Measurements from ENCODE around the gene ATG10. TPM values are rescaled to one million over a fixed set of nuclear protein-coding genes. Genes with fewer than 3 reads are reported as not detected.
A peak's percentile ranks its signal among the peaks of the same experiment; 100 is the strongest.

The ATG10 gene
- total RNA-seq, 1 experiment from 2014 or later = 12.2 TPM

- no peak for TF ChIP-seq ZBTB43 (CRISPR knock-in tag; IDR thresholded peaks at IDR 0.05)
- TF ChIP-seq, protein P1, sequence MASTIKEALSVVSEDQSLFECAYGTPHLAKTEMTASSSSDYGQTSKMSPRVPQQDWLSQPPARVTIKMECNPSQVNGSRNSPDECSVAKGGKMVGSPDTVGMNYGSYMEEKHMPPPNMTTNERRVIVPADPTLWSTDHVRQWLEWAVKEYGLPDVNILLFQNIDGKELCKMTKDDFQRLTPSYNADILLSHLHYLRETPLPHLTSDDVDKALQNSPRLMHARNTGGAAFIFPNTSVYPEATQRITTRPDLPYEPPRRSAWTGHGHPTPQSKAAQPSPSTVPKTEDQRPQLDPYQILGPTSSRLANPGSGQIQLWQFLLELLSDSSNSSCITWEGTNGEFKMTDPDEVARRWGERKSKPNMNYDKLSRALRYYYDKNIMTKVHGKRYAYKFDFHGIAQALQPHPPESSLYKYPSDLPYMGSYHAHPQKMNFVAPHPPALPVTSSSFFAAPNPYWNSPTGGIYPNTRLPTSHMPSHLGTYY (CRISPR knock-in tag; IDR thresholded peaks at IDR 0.05) = peak; percentile 81; the same call in 1 of the 2 replicates
- TF ChIP-seq NR2C2 (CRISPR knock-in tag; IDR thresholded peaks at IDR 0.05) = no peak
- no peak for TF ChIP-seq CREB1 (CRISPR knock-in tag; IDR thresholded peaks at IDR 0.05)
- TF ChIP-seq, protein P2, sequence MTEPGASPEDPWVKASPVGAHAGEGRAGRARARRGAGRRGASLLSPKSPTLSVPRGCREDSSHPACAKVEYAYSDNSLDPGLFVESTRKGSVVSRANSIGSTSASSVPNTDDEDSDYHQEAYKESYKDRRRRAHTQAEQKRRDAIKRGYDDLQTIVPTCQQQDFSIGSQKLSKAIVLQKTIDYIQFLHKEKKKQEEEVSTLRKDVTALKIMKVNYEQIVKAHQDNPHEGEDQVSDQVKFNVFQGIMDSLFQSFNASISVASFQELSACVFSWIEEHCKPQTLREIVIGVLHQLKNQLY (CRISPR knock-in tag; IDR thresholded peaks at IDR 0.05) = no peak
- no peak for TF ChIP-seq SMAD3 (CRISPR knock-in tag; IDR thresholded peaks at IDR 0.05; ENCODE audit: borderline replicate concordance)
- TF ChIP-seq JUN (CRISPR knock-in tag; IDR thresholded peaks at IDR 0.05) = no peak
- no peak for TF ChIP-seq GRHL2 (CRISPR knock-in tag; IDR thresholded peaks at IDR 0.05; ENCODE audit: insufficient replicate concordance, severe bottlenecking)
- TF ChIP-seq, protein P3, sequence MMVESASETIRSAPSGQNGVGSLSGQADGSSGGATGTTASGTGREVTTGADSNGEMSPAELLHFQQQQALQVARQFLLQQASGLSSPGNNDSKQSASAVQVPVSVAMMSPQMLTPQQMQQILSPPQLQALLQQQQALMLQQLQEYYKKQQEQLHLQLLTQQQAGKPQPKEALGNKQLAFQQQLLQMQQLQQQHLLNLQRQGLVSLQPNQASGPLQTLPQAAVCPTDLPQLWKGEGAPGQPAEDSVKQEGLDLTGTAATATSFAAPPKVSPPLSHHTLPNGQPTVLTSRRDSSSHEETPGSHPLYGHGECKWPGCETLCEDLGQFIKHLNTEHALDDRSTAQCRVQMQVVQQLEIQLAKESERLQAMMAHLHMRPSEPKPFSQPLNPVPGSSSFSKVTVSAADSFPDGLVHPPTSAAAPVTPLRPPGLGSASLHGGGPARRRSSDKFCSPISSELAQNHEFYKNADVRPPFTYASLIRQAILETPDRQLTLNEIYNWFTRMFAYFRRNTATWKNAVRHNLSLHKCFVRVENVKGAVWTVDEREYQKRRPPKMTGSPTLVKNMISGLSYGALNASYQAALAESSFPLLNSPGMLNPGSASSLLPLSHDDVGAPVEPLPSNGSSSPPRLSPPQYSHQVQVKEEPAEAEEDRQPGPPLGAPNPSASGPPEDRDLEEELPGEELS (CRISPR knock-in tag; IDR thresholded peaks at IDR 0.05) = no peak
- TF ChIP-seq FOXK1 (CRISPR knock-in tag; IDR thresholded peaks at IDR 0.05) = no peak
- no peak for TF ChIP-seq E2F5 (CRISPR knock-in tag; IDR thresholded peaks at IDR 0.05)
- peak; percentile 90; the same call in 1 of the 2 replicates for TF ChIP-seq ZNF671 (CRISPR knock-in tag; IDR thresholded peaks at IDR 0.05)
- peak; percentile 87; the same call in 1 of the 2 replicates for TF ChIP-seq ZNF416 (CRISPR knock-in tag; IDR thresholded peaks at IDR 0.05)
- no peak for TF ChIP-seq KAT7 (CRISPR knock-in tag; IDR thresholded peaks at IDR 0.05; ENCODE audit: borderline replicate concordance)
- TF ChIP-seq EMX1 (CRISPR knock-in tag; IDR thresholded peaks at IDR 0.05) = peak; percentile 80; the same call in 1 of the 2 replicates
- TF ChIP-seq, protein P4, sequence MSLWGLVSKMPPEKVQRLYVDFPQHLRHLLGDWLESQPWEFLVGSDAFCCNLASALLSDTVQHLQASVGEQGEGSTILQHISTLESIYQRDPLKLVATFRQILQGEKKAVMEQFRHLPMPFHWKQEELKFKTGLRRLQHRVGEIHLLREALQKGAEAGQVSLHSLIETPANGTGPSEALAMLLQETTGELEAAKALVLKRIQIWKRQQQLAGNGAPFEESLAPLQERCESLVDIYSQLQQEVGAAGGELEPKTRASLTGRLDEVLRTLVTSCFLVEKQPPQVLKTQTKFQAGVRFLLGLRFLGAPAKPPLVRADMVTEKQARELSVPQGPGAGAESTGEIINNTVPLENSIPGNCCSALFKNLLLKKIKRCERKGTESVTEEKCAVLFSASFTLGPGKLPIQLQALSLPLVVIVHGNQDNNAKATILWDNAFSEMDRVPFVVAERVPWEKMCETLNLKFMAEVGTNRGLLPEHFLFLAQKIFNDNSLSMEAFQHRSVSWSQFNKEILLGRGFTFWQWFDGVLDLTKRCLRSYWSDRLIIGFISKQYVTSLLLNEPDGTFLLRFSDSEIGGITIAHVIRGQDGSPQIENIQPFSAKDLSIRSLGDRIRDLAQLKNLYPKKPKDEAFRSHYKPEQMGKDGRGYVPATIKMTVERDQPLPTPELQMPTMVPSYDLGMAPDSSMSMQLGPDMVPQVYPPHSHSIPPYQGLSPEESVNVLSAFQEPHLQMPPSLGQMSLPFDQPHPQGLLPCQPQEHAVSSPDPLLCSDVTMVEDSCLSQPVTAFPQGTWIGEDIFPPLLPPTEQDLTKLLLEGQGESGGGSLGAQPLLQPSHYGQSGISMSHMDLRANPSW (CRISPR knock-in tag; conservative IDR thresholded peaks at IDR 0.05; ENCODE audit: low read depth) = no peak
- no peak for TF ChIP-seq FOXJ3 (CRISPR knock-in tag; IDR thresholded peaks at IDR 0.05; ENCODE audit: borderline replicate concordance)
- TF ChIP-seq, protein P5, sequence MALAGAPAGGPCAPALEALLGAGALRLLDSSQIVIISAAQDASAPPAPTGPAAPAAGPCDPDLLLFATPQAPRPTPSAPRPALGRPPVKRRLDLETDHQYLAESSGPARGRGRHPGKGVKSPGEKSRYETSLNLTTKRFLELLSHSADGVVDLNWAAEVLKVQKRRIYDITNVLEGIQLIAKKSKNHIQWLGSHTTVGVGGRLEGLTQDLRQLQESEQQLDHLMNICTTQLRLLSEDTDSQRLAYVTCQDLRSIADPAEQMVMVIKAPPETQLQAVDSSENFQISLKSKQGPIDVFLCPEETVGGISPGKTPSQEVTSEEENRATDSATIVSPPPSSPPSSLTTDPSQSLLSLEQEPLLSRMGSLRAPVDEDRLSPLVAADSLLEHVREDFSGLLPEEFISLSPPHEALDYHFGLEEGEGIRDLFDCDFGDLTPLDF (CRISPR knock-in tag; IDR thresholded peaks at IDR 0.05) = no peak
- TF ChIP-seq ARID4B (CRISPR knock-in tag; IDR thresholded peaks at IDR 0.05; ENCODE audit: borderline replicate concordance) = no peak
- TF ChIP-seq NFATC4 (CRISPR knock-in tag; IDR thresholded peaks at IDR 0.05) = peak; percentile 75
- no peak for TF ChIP-seq IRF1 (CRISPR knock-in tag; IDR thresholded peaks at IDR 0.05)
- TF ChIP-seq CREM (CRISPR knock-in tag; IDR thresholded peaks at IDR 0.05) = no peak
Measured at GRCh38 chr5:82275216-82275664, 303.4 kb downstream of the ATG10 start (continued).

Data from WTC11 (cell line).